Activated CD8-positive, alpha-beta memory T cell treated with anti-CD3 and anti-CD28 coated beads for 48 hours (primary cell): ENCODE data around the gene NUCB2.
"Not testable (repeated sequence)": the region's sequence is repeated elsewhere in the genome, so short reads cannot be mapped to it uniquely, and the experiment has no call there.

Experiments
- DNase-seq, 3 experiments: peaks; one replicate each; pipeline ENCODE4 v3.0.0-alpha.2; 2020; ENCODE audit warnings: low read depth in 2 of 3, low spot score in 2 of 3

The NUCB2 gene

DNA sequence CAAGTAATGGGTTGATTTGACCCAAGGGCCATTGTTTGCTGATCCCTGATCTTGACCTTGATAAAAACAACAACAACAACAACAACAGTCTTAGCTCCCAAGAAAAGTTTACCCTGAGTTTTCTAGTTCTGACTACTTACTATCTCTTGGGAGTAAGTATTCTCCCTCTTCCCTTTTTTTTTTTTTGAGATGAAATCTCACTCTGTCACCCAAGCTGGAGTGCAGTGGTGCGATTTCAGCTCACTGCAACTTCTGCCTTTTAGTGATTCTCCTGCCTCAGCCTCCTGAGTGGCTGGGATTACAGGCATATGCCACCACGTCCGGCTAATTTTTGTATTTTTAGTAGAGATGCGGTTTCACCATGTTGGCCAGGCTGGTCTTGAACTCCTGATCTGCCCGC, 8.0 kb upstream of the NUCB2 start:
- DNase-seq: not testable (repeated sequence)

DNA sequence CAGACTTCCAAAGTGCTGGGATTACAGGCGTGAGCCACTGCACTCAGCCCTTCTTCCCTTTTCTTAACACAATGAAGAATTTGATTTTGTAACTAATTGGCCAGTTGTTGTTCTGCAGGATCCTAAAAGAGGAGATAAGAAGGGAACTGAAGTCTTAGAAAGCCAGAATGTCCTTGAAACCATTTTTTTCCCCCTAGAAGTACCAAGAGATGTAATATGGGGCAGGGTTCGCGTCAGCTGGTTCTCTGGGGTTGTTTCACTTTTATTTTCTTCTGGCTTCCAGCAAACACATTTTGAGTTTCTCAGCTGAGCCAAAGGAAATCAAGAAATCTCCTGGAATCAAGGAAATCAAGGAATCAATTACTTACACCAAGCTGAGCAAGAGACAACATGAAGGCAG, 7.6 kb upstream of the NUCB2 start:
- no peak for DNase-seq

DNA sequence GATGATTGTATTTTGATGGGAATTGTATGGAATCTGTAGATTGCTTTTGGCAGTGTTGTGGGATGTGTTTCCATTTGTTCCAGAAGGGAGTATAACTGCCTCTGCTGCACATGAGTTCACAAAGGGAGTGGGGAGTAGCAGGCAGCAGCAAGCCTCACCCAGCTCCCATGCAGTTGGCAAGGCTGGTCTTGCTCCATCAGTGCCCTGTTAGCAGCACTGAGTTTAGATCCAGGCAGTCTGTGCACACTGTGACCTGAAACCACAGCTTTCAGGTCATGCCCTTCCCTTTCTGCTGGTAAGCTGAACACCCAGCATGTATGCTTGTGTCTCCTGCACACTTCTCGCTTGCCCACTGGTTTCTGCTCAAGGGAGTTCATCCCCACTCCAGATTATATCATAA, 3.7 kb upstream of the NUCB2 start:
- DNase-seq: no peak

DNA sequence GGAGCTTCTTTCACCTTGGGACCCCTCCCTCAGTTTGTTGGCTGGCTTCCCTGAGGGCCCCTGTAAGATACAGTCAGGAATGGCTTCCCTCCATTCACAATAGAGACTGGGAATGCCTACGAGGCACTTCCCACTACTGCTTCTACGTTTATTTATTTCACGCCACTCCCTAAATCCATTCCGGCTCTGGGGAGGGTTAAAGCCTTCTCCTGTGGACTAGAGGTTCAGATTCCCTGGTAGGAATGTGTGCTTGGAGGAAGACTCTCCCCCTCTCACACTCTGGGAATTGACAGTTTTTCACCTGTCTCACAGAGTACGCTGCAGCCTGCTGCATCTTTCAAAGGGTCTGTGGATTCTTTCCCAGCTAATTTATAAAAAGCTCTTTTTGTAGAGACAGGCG, 3.3 kb upstream of the NUCB2 start:
- no peak for DNase-seq

DNA sequence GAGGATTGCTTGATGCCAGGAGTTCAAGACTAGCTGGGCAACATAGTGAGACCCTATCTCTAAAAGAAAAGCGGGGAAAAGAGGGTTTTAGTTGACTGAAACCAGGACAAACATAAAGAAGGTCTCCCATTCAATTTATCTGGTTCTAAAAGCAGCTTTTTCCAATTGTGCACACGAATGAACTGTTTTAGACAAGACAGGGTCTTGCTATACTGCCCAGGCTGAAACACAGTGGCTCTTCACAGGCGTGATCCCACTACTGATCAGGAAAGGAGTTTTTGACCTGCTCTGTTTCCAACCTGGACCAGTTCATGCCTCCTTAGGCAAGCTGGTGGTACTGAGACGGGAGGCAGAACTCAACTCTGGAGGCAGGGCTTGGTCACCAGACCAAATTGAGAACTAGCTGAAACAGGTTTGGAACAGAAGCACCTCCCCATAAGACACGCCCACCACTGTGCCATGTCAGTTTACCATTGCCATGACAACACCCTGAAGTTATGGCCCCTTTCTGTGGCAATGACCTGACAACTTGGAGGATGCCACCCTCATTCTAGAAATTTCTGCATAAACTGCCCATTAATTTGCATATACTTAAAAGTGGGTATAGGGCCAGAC, 2.8 kb upstream of the NUCB2 start:
- no peak for DNase-seq

DNA sequence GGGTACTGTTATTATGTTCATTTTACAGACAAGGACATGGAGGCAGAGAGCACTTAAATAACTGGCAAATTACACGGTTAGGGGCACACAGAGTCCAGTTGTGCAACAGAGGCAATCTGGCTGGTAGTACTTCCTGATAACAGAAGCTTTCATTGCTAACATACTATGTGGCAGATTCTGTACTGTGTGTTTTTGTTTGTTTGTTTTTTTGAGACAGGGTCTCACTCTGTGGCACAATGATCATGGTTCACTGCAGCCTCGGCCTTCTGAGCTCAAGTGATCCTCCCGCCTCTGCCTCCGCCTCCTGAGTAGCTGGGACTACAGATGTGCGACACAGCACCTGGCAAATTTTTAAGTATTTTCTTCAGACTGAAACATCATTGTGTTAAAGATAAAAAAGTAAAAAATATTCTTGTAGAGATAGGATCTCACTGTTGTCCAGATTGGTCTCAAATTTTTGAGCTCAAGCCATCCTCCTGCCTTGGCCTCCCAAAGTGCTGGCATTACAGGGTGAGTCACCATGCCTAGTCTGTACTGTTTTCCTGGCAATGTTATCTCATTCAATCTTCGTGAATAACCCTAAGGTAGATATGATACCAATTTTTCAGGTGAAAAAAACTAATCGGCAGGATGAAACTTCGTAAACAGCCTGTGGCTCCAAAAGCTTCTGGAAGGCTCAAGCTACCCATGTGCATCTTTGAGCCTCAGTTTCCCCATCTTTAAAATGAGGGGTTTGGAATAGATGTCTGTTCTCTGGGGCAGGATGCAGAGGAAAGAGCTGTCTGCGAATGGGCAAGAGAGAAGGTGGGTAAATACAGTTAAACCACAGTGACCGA, 921 bp upstream of the NUCB2 start:
- no peak for DNase-seq

DNA sequence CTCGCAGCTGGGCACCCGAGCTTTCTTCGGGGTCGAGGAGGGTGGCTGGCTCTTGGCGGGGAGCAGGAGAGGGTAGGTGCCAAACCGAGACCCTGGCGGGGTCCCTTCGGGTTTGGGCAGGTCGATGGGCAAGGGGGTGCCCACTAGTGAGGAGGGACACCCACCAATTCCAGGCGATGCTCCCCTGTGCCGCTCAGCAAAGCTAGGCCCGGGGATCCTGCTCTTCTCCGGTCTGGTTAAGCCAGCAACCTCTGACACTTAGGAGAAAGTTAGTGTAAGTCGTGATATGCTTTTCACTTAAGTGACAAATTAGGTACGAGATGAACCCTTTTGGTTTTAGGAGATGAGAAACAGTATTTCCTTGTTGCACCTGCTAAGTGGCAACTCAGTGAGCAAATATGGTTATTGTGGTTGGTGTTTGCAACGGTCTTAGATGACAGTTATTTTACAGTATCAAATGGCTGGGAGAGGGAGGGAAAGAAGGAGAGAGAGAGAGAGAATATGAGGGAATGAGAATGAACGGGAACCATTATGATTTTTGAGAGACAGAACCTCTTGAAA, 565 bp downstream of the NUCB2 start:
- DNase-seq: peak in 1 of 3 experiments; percentile 18

DNA sequence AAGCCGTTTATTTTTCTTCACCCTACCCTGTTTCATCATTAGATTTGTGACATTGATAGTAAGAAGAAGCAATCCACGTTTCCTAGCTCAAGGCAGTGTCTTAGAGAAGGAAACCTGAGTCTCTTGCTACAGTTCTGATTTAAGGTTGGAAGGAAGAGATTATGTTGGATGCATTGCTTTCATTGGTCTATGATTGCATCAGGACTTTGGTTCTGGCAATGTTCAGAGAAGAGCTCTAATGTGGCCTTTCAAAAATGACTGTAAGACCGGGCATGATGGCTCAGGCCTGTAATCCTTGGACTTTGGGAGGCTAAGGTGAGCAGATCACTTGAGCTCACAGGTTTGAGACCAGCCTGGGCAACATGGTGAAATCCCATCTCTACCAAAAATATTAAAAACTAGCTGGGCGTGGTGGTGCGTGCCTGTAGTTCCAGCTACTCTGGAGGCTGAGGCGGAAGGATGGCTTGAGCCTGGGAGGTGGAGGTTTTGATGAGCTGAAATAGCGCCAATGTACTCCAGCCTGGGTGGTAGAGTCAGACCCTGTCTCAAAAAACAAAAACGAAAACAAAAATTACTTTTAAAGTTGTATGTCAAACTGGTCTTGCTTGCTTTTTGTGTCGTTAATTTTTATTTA, 4.1 kb downstream of the NUCB2 start:
- DNase-seq: no peak

DNA sequence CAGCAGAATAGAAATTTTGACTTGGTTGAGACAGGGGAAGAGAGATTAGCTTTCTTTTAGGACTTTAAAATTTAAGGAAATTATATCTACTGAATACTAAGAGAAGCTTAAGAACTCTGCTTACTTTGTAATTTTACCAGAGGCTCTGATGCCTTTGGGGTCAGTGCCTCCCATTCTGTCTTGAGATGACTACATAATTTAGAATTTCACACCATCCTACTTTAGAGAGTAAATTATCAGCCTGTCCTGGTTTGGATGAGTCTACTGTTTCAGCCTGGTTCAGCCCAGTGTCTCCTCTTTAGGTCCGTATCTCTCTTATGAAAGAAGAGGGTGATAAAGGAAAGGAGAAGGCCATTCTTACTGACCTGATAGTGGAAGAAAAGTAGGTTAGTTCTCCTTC, 9.8 kb downstream of the NUCB2 start:
- no peak for DNase-seq

DNA sequence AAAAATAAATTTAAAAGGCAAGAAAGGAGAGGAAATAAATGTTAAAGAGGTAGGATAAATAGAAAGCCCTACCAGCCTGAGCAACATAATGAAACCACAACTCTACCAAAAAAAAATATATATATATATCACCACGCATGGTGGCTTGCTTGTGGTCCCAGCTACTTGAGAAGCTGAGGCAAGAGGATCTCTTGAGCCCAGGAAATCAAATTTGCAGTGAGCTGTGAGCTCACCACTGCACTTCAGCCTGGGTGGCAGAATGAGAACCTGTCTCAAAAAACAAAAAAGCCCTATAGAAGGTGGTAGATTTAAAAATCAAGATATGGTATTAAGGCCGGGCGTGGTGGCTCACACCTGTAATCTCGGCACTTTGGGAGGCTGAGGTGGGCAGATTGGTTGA, 10.5 kb downstream of the NUCB2 start:
- no peak for DNase-seq

DNA sequence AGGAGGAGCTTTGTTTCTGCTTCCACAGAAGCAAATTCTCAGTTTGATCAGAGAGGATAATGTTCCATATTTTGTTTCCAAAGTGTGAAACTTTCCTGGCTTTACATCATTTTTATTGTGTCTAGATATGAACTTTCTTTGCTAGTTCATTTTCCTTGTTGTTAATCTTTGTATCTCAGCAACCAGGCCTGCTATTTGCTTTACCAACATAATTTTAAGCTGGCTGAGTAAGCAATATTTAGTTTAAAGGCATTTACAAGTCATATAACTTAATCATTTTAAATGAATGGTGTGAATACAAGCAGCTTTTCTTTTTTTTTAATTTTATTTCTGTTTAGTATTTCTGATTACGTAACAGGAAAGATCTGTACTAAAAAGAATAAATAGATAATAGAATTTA, 15.2 kb downstream of the NUCB2 start:
- no peak for DNase-seq

DNA sequence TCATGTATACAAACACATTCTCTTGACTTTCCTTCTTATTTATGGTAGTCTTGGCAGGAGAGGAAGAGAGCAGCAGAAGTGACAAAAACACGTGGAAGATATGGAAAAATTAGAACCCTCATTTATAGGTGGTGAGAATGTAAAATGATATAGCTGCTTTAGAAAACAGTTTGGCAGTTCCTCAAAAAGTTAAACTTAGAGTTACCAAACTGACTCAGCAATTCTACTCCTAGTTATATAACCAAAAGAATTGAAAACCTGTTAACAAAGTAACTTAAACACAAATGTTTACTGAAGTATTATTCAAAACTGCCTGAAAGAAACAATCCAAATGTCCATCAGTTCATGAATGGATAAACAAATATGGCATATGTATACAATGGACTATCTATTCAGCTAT, 16.8 kb downstream of the NUCB2 start:
- DNase-seq: no peak

DNA sequence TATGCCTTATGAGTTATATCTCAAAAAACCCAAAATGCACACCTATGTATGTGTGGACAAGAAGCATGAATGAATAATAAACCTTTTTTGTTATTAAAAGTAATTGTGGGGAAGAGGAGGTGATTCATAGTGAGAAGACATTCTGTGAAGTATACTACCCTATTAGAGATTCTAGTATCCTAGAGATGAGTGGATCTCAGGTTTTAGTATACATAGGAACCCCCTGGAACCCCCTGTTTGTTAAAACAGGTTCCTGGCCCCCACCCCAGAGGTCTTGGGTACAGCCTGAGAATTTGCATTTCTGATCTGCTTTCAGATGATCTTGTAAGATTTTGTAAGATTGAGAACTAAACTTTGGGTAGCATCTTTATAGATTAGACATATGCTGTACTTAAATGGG, 17.5 kb downstream of the NUCB2 start:
- no peak for DNase-seq

DNA sequence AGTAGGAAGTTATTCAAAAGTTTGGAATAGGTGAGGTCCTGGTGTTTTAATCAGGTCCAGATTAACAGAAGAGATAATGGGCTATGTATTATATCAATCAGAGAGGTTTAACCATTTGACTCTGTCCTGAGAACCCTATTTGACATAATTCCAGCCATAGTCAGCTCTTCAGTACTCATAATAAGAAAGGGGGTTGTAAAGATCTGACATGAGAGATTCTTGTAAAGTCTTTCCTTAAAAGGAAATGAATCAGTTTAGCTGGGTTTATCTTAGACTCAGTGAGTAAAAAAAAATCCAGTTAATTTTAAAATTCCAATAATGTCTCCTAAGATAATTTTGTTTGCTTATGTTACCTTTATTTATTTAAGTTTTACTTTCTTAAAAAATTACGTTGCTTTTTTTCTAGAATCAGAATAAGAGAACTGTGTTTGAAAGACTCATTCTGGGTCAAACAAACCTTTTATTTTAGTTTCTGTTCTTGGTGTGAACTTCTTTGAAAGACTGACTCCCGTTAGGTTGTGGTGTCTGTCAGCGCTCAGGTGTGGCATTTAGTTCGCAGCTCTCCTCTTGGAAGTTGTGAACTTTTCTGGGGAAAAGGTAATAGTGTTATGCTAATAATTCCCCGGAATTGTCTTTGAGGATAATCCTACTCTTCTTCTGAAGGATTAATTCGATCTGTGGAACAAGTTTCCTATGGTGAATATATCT, 20.5 kb downstream of the NUCB2 start:
- DNase-seq: no peak

DNA sequence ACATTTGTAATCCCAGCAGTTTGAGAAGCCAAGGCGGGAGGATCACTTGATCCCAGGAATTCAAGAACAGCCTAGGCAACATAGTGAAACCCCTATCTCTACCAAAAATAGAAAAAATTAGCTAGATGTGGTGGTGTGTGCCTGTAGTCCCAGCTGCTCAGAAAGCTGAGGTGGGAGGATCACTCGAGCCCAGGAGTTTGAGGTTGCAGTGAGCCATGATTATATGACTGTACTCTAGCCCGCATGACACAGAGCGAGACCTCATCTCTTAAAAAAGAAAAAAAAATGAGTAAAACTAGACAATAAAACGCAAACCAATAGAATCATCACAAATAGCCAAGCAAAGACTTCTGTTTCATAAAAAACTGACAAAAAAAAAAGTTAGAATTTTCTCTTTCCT, 21.8 kb downstream of the NUCB2 start:
- DNase-seq: peak in 1 of 3 experiments; percentile 29

DNA sequence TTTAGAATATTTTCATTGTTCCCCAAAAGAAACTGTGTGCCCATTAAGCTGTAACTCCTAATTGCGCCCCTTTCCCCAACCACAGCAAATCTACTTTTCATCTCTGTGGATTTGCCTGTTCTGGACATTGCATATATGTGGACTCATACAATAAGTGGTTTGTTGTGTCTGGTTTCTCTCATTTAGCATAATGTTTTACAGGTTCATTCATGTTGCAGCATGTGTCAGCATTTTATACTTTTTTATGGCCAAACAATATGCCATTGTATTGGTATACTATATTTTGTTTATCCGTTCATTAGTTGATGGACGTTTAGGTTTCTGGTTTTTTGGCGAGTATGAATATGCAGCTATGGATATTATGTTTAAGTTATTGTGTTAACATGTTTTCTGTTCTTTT, 23.8 kb downstream of the NUCB2 start:
- no peak for DNase-seq

DNA sequence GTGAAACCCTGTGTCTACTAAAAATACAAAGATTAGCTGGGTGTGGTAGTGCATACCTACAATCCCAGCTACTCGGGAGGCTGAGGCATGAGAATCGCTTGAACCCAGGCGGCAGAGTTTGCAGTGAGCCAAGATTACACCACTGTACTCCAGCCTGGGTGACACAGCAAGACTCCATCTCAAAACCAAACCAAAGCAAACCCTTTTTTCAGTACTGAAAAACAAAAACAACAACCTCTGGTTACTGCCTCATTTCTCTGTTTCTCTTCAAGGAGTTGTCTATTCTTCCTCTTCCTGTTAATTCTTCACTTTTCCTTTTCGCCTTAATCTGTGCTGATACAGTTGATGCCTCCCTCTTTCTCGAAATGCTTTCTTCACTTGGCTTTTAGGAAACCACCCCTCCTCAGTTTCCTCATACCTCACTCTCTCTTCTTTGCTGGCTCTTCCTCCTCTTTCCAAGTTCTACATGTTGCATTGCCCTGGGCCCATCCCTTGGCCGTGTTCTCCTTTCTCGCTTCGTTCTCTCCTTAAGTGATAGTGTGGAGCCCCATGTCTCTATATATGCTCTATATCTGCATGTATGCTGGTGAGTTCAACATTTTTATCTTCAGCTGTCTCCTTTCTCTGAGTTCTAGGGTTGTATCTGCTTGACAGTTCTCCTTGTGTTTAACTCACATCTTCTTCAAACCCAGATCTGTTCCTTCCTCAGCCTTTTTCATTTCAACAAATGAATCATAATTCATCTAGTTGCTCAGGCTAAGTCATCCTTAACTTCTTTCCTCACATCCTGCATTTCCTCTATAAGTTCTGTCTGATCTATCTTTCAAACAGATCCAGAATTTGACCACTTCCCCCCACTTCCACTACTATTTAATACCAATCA, 37.1 kb downstream of the NUCB2 start:
- DNase-seq: no peak

DNA sequence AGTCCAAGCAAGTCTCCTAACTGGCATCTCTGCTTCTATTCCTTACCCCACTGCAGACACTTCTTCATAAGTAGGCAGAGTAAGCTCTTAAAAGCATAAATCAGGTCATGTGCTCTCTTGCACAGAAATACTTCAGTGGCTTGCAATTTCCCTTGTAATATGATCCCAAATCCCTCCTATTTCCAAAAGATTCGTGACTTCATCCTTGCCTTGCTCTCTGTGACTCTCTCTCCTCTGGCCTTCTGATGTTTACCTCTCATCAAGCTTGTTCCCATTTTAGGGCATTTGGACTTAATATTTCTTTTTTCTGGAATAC, 37.7 kb downstream of the NUCB2 start:
- no peak for DNase-seq

DNA sequence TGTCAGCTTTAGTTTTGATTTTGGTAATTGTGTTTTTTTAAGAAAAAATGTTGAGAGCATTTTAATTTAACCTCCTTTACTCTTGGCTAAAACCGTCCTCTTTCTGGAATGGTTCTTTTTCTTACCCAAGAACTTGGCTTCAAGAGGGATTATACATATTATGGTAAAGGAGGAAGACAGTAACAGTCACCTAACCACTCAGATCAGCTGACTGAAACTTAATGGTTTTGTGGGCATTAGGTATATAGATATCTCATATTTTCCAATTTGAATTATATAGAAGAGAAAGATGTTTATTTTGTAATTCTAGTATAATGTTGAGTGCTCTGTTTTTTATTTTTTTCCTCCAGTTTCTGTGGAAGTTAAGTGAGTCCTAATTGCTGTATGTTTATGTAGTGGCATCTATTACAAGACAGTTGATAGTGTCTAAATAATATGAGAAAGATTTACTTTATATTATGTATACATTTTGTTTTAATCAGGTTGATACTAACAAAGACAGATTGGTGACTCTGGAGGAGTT, 38.4 kb downstream of the NUCB2 start:
- DNase-seq: no peak

DNA sequence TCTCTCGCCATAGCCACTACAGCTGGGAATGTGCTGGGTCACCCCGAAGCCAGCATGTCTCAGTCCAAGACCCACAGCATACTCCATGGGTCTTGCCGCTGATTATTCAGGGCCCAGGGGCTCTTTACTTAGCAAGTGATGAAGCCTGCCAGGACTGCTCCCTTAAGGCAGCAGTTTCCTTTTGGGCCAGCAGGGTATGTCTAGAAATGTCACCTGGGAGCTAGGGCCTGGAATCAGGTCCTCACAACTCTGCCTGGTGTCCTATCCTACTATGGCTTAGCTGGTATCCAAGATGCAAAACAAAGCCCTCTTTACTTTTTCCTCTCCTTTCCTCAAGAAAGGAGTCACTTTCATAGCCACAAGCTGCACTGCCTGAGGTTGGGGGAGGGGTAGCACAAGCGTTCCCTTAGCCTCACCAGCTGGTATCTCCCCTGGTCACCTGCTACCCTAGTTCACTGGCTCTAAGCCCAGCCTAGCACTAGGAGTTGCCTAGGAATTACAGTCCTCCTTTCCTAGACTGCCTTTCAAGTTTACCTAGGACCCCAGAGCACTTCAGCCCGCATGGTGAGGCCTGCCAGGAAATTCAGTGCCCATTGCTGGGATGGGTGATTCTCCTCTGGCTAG, 52.4 kb downstream of the NUCB2 start:
- no peak for DNase-seq
